GM23338 (cell line): ENCODE results near the gene COMMD2.

Experiments used
- ETS1 ChIP-seq: IDR thresholded peaks from 2 replicates; pipeline ENCODE4 v1.6.1; 2016; ENCODE audit warnings: antibody characterized with exemption
- EZH2 ChIP-seq: fragments of 200-600 bp; sonication (generic); IDR thresholded peaks from one replicate; pipeline ENCODE4 v1.8.0; 2017; ENCODE audit warnings: antibody characterized with exemption, mild to moderate bottlenecking, low read depth; ENCODE audit not compliant: unreplicated experiment
- JUNB ChIP-seq: IDR thresholded peaks from one replicate; pipeline ENCODE4 v1.6.1; 2016; ENCODE audit warnings: antibody characterized with exemption; ENCODE audit not compliant: unreplicated experiment
- NANOG ChIP-seq: IDR thresholded peaks from 2 replicates; pipeline ENCODE4 v1.6.1; 2016; ENCODE audit warnings: antibody characterized with exemption, borderline replicate concordance
- POLR2AphosphoS5 ChIP-seq: IDR thresholded peaks from 2 replicates; pipeline ENCODE4 v1.6.1; 2016; ENCODE audit warnings: antibody characterized with exemption, low read depth
- STAT1 ChIP-seq: IDR thresholded peaks from one replicate; pipeline ENCODE4 v1.6.1; 2016; ENCODE audit warnings: antibody characterized with exemption; ENCODE audit not compliant: unreplicated experiment
- TF ChIP-seq, protein P1 (sequence below), 2 experiments: fragments of 200-600 bp in 1 of 2; sonication (generic) in 1 of 2; conservative IDR thresholded peaks; 2 replicates each; pipeline versions ENCODE4 v1.5.1 to v1.6.1; 2016 to 2017; ENCODE audit warnings: antibody characterized with exemption in 2 of 2, low read depth in 2 of 2, mild to moderate bottlenecking in 2 of 2, moderate library complexity in 1 of 2
- TF ChIP-seq, protein P2 (sequence below): IDR thresholded peaks from one replicate; pipeline ENCODE4 v1.6.1; 2018; ENCODE audit warnings: antibody characterized with exemption; ENCODE audit not compliant: unreplicated experiment

- TF ChIP-seq, protein P1, sequence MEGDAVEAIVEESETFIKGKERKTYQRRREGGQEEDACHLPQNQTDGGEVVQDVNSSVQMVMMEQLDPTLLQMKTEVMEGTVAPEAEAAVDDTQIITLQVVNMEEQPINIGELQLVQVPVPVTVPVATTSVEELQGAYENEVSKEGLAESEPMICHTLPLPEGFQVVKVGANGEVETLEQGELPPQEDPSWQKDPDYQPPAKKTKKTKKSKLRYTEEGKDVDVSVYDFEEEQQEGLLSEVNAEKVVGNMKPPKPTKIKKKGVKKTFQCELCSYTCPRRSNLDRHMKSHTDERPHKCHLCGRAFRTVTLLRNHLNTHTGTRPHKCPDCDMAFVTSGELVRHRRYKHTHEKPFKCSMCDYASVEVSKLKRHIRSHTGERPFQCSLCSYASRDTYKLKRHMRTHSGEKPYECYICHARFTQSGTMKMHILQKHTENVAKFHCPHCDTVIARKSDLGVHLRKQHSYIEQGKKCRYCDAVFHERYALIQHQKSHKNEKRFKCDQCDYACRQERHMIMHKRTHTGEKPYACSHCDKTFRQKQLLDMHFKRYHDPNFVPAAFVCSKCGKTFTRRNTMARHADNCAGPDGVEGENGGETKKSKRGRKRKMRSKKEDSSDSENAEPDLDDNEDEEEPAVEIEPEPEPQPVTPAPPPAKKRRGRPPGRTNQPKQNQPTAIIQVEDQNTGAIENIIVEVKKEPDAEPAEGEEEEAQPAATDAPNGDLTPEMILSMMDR (conservative IDR thresholded peaks at IDR 0.05; ENCODE audit: low read depth in 2 of 2), result no peak
- no peak for TF ChIP-seq ETS1
- TF ChIP-seq, protein P2, sequence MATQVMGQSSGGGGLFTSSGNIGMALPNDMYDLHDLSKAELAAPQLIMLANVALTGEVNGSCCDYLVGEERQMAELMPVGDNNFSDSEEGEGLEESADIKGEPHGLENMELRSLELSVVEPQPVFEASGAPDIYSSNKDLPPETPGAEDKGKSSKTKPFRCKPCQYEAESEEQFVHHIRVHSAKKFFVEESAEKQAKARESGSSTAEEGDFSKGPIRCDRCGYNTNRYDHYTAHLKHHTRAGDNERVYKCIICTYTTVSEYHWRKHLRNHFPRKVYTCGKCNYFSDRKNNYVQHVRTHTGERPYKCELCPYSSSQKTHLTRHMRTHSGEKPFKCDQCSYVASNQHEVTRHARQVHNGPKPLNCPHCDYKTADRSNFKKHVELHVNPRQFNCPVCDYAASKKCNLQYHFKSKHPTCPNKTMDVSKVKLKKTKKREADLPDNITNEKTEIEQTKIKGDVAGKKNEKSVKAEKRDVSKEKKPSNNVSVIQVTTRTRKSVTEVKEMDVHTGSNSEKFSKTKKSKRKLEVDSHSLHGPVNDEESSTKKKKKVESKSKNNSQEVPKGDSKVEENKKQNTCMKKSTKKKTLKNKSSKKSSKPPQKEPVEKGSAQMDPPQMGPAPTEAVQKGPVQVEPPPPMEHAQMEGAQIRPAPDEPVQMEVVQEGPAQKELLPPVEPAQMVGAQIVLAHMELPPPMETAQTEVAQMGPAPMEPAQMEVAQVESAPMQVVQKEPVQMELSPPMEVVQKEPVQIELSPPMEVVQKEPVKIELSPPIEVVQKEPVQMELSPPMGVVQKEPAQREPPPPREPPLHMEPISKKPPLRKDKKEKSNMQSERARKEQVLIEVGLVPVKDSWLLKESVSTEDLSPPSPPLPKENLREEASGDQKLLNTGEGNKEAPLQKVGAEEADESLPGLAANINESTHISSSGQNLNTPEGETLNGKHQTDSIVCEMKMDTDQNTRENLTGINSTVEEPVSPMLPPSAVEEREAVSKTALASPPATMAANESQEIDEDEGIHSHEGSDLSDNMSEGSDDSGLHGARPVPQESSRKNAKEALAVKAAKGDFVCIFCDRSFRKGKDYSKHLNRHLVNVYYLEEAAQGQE, result no peak
- no peak for TF ChIP-seq POLR2AphosphoS5
- no peak for TF ChIP-seq EZH2
- no peak for TF ChIP-seq JUNB
- no peak for TF ChIP-seq STAT1
- TF ChIP-seq NANOG, result no peak
Measured at GRCh38 chr3:149703466-149703865, 48.8 kb downstream of the COMMD2 start.
